KBM-7 (cell line): ENCODE results near the gene TIMP2.
"Not testable (repeated sequence)": the region's sequence is repeated elsewhere in the genome, so short reads cannot be mapped to it uniquely, and the experiment has no call there.

Experiments
- DNase-seq: peaks from one replicate; pipeline ENCODE4 v3.0.0-alpha.2; 2015
- in situ Hi-C: fragments of 300-500 bp; cut with MboI; formaldehyde crosslinking; loops from 2 replicates; pipeline ENCODE4 v1.14.3; 2020; ENCODE audit warnings: low sequenced_read_pairs, low pct_unique_long_range_greater_than_20kb, mixed read lengths

TIMP2 gene

DNA sequence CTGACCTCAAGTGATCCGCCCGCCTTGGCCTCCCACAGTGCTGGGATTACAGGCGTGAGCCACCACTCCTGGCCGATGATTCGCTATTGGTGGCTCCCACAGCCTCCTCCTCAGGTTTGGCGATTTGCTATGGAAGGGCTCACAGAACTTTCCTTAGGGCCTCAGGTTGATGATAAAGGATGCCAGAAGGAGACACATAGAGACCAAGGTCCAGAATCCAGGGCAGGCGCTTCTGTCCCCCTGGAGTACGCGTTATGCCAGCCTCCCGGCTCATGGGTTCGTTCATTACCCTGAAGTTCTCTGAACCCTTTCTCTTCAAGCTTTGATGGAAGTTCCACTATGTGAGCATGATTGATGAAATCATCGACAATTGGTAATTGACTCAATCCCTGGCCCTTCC lies 34.6 kb upstream of the TIMP2 start:
- in situ Hi-C loops: loop anchor here (25.0 kb wide), 1 partner anchor 98 kb away; no protein-coding TSS in a partner anchor
- no peak for DNase-seq

DNA sequence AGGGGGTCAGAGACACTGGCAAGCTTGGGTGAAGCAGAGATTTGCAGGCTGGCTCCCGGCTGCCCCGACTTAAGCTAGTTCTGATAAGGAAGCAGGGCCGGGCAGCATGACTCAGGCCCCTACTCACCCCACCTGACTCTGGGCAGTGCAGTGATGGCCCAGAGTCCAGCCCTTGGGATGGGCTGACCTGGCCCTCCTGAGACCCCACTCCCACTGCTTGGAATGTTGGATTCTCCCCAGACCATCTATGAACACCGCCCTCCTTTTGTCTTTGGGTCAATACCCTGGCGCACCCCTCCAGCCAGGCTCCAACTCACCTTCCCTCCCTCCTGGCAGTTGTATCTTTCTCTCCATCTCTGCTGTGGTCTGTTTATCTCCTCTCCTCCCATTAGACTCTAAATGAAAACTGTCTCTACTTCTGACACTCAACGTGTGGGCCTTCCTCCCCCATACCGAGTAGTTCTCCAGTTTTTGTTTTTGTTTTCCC lies 33.5 kb upstream of the TIMP2 start:
- DNase-seq: no peak
- in situ Hi-C loops: loop anchor here (25.0 kb wide), 1 partner anchor 96 kb away; no protein-coding TSS in a partner anchor

DNA sequence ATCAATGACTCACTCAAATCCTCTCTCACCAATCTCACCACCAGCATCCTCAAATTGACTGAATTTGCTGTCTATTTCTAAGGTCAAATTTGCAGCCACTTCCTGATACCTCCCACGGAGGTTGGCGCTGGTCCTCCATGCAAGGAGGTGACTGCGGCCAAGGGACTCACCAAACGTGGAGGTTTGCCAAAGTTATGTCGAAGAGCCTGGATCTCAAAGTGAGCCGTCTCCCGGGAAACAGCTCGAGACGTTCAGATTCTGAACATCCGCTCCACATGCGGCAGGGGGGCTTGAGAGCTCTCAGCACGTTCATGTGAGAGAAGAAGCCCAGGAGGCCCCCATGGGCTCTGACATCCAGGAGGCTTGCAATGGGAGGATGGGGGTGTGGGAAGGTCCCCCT lies 31.9 kb upstream of the TIMP2 start:
- in situ Hi-C loops: loop anchor here (25.0 kb wide), 1 partner anchor 95 kb away; no protein-coding TSS in a partner anchor

GRCh38 chr17:78956254-78956653 lies 31.1 kb upstream of the TIMP2 start:
- in situ Hi-C loops: loop anchor here (25.0 kb wide), 1 partner anchor 94 kb away; no protein-coding TSS in a partner anchor
- no peak for DNase-seq

More for the DNA sequence above, 31.9 kb upstream of the TIMP2 start:
- no peak for DNase-seq

DNA sequence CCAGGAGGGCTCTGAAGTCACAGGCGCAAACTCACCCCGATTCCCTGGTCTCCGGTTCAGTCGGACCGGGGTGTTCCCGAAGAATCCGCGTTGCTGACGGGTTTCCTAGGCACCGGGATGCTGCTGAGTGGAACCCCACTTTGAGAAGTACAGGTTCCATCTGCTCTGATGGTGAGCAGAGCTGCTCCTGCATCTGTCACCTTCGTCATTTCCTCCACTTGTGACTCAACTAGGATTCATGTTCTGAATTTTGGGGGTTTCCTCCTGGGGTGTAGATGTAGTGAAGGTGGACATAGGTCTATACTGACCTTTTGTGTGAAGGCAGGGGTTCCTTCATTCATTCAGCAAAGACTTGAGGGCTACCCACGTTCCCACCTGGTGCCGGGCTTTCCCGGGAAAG lies 29.5 kb upstream of the TIMP2 start:
- in situ Hi-C loops: loop anchor here (25.0 kb wide), 1 partner anchor 92 kb away; no protein-coding TSS in a partner anchor
- DNase-seq: no peak

DNA sequence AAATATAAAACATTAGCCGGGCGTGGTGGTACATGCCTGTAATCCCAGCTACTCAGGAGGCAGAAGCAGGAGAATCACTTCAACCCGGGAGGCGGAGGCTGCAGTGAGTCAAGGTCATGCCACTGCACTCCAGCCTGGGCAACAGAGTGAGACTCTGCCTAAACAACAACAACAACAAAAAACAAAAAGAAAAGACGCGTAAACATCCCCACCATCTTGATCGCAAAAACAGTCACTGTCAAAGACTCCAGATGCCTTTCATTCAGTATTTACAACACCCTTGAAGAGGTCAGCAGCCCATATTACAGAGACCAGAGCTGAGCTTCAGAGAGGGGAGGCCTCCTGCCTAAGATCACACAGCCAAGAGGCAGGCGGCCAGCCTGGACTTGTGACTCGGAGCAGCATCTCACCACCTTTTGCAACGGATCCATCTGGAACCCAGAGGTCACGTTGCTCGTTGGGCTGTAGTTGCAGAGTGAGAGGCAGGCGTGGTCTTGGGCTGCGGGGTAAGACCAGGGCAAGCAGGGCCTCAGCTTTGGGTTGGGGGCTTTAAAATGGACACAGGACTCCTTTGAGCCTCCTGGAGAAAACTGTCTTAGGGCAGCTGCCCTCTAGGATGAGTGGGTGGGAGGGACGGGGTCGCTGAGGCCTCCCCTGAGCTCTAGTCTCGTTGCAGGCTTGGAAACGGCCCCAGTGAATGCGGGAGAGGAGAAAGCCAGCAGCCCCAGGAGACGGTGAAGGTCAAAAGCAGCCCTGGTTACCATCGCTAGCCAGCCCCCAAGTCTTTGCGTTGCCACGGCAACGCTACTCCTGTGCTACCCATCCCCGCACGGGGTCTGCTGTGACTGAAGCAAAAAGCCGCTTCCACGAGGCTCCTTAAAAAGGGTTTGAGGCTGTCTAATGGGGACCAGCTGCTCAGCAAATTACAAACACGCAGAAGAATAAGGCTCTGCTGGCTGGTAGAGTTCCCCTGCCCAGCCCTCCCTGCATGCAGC lies 28.5 kb upstream of the TIMP2 start:
- DNase-seq: no peak
- in situ Hi-C loops: loop anchor here (25.0 kb wide), 1 partner anchor 91 kb away; no protein-coding TSS in a partner anchor

DNA sequence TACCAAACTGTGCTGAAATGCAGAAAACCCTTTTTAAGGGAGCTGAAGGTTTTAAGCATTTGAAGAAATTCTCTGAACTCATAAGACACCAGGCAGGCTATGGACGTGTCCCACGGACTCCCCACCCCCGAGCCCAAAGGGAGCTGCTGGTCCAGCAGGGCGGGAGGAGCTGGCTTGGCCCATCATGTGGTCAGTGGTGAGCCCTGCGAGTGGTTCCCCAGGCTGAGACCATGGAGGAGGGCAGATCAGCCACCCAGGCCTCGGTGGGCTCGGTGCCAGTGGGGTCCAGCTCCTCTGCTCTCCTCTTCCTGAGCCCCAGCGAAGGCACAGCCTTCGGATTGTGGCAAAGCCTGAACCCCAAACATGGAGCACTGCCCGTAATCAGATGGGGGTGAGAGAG lies 27.5 kb upstream of the TIMP2 start:
- in situ Hi-C loops: loop anchor here (25.0 kb wide), 1 partner anchor 90 kb away; no protein-coding TSS in a partner anchor
- no peak for DNase-seq

GRCh38 chr17:78951967-78952551 lies 26.9 kb upstream of the TIMP2 start:
- in situ Hi-C loops: loop anchor here (25.0 kb wide), 1 partner anchor 90 kb away; no protein-coding TSS in a partner anchor
- DNase-seq: no peak

DNA sequence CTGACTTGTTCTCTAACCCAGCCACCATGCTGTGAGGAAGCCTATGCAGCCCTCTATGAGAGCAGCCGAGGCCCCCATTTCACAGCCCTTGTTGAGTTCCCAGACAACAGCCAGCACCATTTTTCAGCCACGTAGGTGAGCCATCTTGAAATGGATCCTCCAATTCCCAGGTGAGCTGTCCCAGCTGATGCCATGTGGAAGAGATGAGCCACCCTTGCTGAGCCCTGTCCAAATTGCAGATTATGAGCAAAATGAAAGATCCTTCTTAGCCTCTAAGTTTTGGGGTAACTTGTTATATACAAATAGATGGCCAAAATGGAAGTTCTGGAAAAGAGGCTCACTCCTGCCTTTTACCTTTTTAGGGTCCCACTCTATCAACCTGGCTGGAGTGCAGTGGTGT lies 25.7 kb upstream of the TIMP2 start:
- no peak for DNase-seq
- in situ Hi-C loops: loop anchor here (25.0 kb wide), 1 partner anchor 89 kb away; no protein-coding TSS in a partner anchor

- in situ Hi-C loops: no loop called here
- DNase-seq: no peak
Observed at GRCh38 chr17:78947235-78948149, 22.3 kb upstream of the TIMP2 start.

DNA sequence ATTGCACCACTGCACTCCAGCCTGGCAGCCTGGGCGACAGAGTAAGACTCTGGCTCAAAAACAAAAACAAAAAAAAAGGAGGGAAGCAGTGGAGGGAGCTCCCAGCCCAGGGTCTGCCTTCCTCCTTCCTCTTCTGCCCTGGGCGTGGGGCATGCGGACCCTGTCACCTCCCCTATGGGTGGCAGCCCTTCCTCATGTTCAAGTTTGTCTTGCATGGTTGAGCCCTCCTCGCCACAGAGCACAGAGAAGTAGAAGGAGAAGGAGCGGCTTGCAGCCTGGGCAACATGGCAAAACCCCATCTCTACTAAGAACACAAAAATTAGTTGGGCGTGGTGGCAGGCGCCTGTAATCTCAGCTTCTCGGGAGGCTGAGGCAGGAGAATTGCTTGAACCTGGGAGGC lies 21.4 kb upstream of the TIMP2 start:
- DNase-seq: peak; percentile 31
- in situ Hi-C loops: no loop called here

- in situ Hi-C loops: no loop called here
- DNase-seq: no peak
Observed at GRCh38 chr17:78946131-78946530, 20.9 kb upstream of the TIMP2 start.

- DNase-seq, in situ Hi-C loops: not testable (repeated sequence)
Observed at GRCh38 chr17:78945455-78945854, 20.3 kb upstream of the TIMP2 start.

DNA sequence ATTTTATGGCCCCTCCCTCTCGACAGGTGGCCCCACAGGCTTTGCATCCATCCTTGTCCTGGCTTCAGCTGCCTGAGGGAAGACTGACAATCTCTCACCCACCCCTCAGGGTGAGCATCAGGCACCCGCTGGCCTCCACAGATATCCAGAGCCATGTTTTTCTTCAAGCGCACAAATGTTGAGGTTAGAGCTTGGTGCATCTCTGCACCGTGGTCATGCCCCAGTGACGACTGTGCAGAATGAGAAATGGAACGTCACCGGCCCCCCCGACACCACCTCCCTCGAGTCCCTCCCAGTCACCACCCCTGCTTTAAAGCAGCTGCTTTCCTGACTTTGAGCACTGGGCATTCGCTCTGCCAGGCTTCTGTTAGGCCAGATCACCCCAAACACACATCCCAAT lies 19.8 kb upstream of the TIMP2 start:
- in situ Hi-C loops: no loop called here
- DNase-seq: no peak

- in situ Hi-C loops: no loop called here
Observed at GRCh38 chr17:78944026-78944425, 18.8 kb upstream of the TIMP2 start.

GRCh38 chr17:78940708-78941107 lies 15.5 kb upstream of the TIMP2 start:
- in situ Hi-C loops: no loop called here
- DNase-seq: no peak

More at GRCh38 chr17:78944026-78944425, 18.8 kb upstream of the TIMP2 start:
- no peak for DNase-seq

GRCh38 chr17:78940258-78940657 lies 15.1 kb upstream of the TIMP2 start:
- in situ Hi-C loops: no loop called here
- DNase-seq: no peak

GRCh38 chr17:78939615-78940014 lies 14.4 kb upstream of the TIMP2 start:
- in situ Hi-C loops: no loop called here
- DNase-seq: no peak

DNA sequence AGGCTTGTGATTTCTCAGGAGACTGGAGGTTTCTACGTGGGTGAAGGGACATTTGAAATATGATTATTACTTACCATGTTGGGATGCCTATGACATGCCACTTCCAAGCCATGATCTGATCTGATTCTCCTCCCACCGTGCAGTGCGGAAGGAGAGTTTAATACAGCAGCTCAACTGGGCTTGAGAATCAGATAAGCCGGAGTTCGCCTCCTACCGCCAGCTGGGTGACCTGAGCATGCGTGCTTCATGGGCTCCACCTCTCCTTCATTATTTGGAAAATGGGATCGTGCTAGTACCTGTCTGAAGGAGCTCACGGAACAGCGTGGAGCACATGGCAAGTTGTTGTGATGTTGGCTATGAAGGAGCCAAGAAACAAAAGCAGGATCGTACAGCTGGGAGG lies 12.4 kb upstream of the TIMP2 start:
- in situ Hi-C loops: no loop called here
- DNase-seq: no peak
